GM18867 (cell line): ENCODE data around the gene SHROOM2.
"Not testable (repeated sequence)": the region's sequence is repeated elsewhere in the genome, so short reads cannot be mapped to it uniquely, and the experiment has no call there.

Experiments
- ATAC-seq: cut with Tn5 transposase; IDR thresholded peaks from one replicate; pipeline ENCODE4 v1.9.1; 2021; ENCODE audit warnings: mild to moderate bottlenecking, moderate library complexity; ENCODE audit not compliant: unreplicated experiment

The SHROOM2 gene

GRCh38 chrX:9775930-9776329 is 10.3 kb upstream of the SHROOM2 start:
- ATAC-seq, result no peak

DNA sequence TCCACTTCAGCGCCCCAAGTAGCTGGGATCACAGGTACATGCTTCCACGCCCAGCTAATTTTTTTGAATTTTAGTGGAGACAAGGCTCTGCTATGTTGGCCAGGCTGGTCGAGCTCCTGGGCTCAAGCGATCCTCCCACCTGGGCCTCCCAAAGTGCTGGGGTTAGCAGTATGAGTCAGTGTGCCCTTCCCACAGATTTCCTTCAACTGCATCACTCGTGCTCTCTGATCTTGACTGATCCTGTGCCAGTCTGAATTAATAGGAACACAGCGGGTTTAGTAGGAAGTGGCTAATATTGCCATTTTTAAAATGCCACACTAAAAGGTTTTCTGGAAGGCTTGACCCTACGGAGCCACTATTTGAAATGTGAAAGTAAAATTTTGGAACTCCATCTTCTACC is 4.3 kb upstream of the SHROOM2 start:
- no peak for ATAC-seq

- ATAC-seq, result no peak
Measured at GRCh38 chrX:9784332-9784731, 1.9 kb upstream of the SHROOM2 start.

- no peak for ATAC-seq
Measured at GRCh38 chrX:9785254-9785943, 830 bp upstream of the SHROOM2 start.

GRCh38 chrX:9786798-9787635 is 788 bp downstream of the SHROOM2 start:
- ATAC-seq, result no peak

GRCh38 chrX:9788911-9789310 is 2.7 kb downstream of the SHROOM2 start:
- ATAC-seq, result no peak

DNA sequence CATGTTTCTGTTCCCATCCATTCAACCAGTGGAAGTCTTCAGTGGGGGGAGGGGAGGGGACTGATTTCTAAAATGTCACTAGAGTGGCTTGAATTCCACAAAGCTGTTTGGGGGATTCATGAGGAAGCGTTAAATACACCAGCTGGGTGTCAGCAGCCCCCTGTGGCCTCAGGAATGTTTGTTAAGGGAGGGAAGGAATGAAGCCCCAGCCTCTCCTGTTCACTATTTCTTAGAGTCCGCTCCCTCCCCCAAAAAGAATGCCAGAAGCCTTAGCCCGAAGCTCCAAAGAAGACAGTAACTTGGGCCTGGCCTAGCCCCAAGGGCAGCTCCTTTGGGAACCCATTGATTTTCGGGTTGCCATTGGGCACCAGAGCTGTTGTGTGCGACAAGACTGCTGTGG is 3.3 kb downstream of the SHROOM2 start:
- no peak for ATAC-seq

DNA sequence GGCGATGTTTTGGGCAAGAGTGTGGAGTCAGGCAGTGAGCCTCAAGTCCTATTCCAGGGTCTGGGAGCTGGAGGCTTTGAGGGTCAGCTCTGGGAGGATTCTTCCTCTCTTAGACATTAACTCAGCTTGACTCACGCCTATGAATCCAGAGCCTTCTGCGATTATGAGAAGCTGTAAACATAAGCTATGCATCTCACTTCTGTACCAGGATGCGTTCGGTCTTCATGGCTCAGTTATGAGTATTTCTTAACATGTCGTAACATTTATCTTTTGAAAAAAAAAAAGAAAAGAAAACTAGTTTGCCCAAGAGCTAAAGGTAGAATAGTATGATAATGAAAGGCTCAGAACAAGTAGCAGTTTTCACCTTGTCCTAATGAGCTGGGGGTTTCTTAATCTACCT is 4.6 kb downstream of the SHROOM2 start:
- no peak for ATAC-seq

DNA sequence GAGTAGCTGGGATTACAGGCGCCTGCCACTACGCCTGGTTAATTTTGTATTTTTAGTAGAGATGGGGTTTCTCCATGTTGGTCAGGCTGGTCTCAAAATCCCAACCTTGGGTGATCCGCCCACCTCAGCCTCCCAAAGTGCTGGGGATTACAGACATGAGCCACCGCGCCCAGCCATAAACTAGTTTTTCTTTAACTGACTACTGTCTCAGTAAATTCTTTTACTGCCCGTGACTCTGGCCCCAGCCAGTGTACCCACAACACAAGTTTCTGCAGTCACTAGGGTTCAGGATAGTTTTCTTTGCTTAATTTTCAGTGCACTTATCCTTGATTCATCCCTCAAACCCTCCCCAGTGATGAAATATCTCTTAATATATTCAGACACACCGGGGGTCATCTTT is 8.3 kb downstream of the SHROOM2 start:
- no peak for ATAC-seq

DNA sequence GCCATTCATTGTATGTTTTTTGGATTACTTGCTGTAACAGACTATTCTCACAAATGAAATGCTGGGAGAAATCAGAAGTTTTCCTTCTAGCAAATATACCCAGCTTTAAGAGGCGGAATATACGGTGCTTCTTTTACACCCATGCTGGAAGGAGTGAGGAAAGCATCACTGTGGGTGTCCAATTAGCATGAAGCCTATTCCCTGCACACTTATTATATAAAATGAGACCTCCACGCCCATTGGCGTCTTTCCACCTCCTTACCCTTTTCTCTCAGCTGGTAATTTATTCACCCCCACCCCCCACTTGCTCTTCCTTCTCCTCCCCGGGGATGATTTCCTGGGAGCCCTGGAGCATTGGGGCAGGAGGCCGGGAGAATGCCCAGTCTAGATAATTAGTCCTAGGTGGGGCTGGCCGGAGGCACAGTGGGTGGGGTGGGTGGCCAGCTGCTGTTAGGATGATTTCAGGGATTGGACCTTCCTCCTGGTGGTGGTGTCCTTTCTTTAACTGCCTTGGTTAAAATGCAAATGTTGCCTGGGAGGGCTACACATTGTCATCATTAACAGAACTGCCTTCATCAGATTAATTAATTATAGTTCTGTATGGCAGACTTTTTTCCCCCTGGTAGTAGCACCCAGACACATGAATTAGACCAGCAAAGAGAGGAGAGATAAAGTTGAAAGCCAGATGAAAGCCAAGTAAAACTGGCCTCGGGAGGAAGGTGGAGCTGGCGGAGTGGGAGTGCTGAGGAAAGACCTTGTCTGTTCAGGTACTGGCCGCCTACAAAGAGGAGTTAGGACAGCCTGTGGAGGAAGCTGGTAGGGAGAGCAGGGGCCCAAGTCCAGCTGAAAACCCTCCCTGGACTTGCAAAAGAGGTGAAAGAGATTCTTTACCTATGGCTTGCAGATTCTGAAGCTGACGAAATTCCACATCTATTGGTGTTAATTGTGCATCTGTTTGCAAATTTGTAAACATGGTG is 11.4 kb downstream of the SHROOM2 start:
- no peak for ATAC-seq

- ATAC-seq, result no peak
Measured at GRCh38 chrX:9802737-9803136, 16.5 kb downstream of the SHROOM2 start.

DNA sequence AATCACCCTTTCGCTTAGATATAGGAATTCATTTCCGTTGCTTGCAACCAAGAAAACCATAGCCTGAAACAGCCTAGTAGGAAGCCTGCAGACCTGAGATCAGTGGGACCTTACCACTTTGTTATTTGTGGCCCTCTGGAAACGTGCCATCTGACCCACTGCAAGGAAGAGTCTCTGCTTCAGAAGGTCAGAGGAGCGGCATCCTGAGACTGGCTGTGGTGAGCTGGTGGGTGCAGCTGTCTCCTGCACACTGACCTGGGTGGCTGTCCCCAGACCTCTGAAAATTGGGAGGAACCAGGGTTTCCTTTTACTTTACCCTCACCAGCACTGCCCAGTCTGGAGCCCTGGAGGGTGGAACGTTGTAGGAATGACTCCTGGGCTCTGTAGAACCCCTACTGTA is 18.2 kb downstream of the SHROOM2 start:
- no peak for ATAC-seq

GRCh38 chrX:9805956-9806355 is 19.7 kb downstream of the SHROOM2 start:
- ATAC-seq, result no peak

GRCh38 chrX:9807355-9808182 is 21.3 kb downstream of the SHROOM2 start:
- no peak for ATAC-seq

- ATAC-seq, result not testable (repeated sequence)
Measured at GRCh38 chrX:9809876-9810275, 23.6 kb downstream of the SHROOM2 start.

- not testable (repeated sequence) for ATAC-seq
Measured at GRCh38 chrX:9811086-9811485, 24.9 kb downstream of the SHROOM2 start.

GRCh38 chrX:9816084-9816700 is 30.0 kb downstream of the SHROOM2 start:
- ATAC-seq, result no peak

DNA sequence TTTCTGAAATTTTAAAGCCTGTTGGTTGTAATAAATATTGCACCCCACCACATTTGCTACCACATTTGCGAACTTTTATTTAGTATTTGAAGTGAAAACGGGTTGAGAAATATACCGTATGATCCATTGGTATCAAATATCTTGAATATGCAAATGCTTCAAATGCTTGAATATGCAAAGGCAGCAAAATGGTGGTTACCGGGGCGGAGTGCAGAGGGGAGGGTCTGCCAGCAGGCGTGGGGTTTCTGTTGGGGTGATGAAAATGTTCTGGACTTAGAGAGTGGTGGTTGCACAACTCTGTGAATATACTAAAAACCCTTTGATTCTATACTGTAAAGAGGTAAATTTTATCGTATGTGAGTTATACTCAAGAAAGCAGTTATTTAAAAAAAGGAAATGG is 35.3 kb downstream of the SHROOM2 start:
- no peak for ATAC-seq

DNA sequence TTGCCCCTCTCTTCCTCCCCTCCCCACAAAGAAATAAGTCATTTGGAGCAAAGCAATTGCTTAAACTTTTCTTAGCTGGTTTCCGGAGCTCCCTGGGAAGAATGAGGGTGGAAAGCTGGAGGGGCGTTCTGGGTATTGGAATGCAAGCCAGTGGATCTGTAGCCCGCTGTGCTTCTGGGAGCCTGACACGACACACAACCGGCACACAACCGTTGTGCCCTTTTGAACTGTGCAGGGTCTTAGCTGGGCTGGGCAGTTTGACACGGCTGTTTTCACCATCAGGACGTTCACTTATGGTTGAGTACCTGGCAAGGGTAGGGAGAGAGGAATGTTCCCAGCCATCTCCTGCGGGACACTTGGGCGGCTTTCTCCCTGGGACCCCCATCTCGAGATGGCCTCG is 38.3 kb downstream of the SHROOM2 start:
- no peak for ATAC-seq
